PFSK-1 (cell line): ENCODE results near the gene PPP2R1B.

ENCODE experiments used
- FOXP2 ChIP-seq: optimal IDR thresholded peaks from 2 replicates; pipeline ENCODE3; 2011; ENCODE audit warnings: borderline replicate concordance, control low read depth, inconsistent platforms; ENCODE audit not compliant: insufficient read depth; ENCODE audit errors: extremely low read length, extremely low read depth
- POLR2AphosphoS5 ChIP-seq: IDR thresholded peaks from 2 replicates; pipeline ENCODE4 v1.6.1; 2012; ENCODE audit warnings: low read depth, mild to moderate bottlenecking, control low read depth, low read length, moderate library complexity
- REST ChIP-seq, 2 experiments: IDR thresholded peaks; 2 replicates each; pipeline versions ENCODE4 v1.6.1 to v1.8.0; 2011 to 2012; ENCODE audit warnings: low read depth in 2 of 2, low read length in 2 of 2, control low read depth in 1 of 2, inconsistent platforms in 1 of 2, mild to moderate bottlenecking in 1 of 2, moderate library complexity in 1 of 2; ENCODE audit not compliant: insufficient read depth in 1 of 2
- SIN3A ChIP-seq: IDR thresholded peaks from 2 replicates; pipeline ENCODE4 v1.6.1; 2012; ENCODE audit warnings: mild to moderate bottlenecking, low read length, moderate library complexity, borderline replicate concordance; ENCODE audit not compliant: insufficient read depth
- TAF1 ChIP-seq: IDR thresholded peaks from 2 replicates; pipeline ENCODE4 v1.6.1; 2012; ENCODE audit warnings: low read length, control low read depth, borderline replicate concordance; ENCODE audit not compliant: insufficient read depth

PPP2R1B gene

GRCh38 chr11:111693224-111693937 is 72.8 kb downstream of the PPP2R1B start:
- TF ChIP-seq SIN3A = no peak
- no peak for TF ChIP-seq REST (IDR thresholded peaks at IDR 0.05; ENCODE audit: insufficient read depth in 1 of 2, low read depth in 2 of 2, low read length in 2 of 2)
- TF ChIP-seq FOXP2 = no peak

- no peak for TF ChIP-seq TAF1
- no peak for TF ChIP-seq REST (IDR thresholded peaks at IDR 0.05; ENCODE audit: insufficient read depth in 1 of 2, low read depth in 2 of 2, low read length in 2 of 2)
- no peak for TF ChIP-seq POLR2AphosphoS5
These were observed 74.4 kb downstream of the PPP2R1B start for GRCh38 chr11:111691741-111692140.

GRCh38 chr11:111691176-111691575 is 75.0 kb downstream of the PPP2R1B start:
- TF ChIP-seq FOXP2 (no peak), SIN3A (no peak), TAF1 (no peak), POLR2AphosphoS5 (no peak), REST (IDR thresholded peaks at IDR 0.05; ENCODE audit: insufficient read depth in 1 of 2, low read depth in 2 of 2, low read length in 2 of 2) (no peak)

GRCh38 chr11:111688013-111688412 is 78.2 kb downstream of the PPP2R1B start:
- TF ChIP-seq SIN3A (no peak), FOXP2 (no peak), TAF1 (no peak), REST (IDR thresholded peaks at IDR 0.05; ENCODE audit: insufficient read depth in 1 of 2, low read depth in 2 of 2, low read length in 2 of 2) (no peak), POLR2AphosphoS5 (no peak)

GRCh38 chr11:111684251-111684650 is 81.9 kb downstream of the PPP2R1B start:
- no peak for TF ChIP-seq POLR2AphosphoS5
- TF ChIP-seq REST (IDR thresholded peaks at IDR 0.05; ENCODE audit: insufficient read depth in 1 of 2, low read depth in 2 of 2, low read length in 2 of 2) = no peak
- TF ChIP-seq TAF1 = no peak
- no peak for TF ChIP-seq SIN3A
- TF ChIP-seq FOXP2 = no peak
